A549 (cell line): ENCODE measurements around the gene SPATS2.

Experiments used
- BHLHE40 ChIP-seq: IDR thresholded peaks from 2 replicates; pipeline ENCODE4 v1.6.1; 2012; ENCODE audit warnings: low read depth, low read length, inconsistent platforms
- CBX8 ChIP-seq: fragments of 200-600 bp; sonication (generic); IDR thresholded peaks from 2 replicates; pipeline ENCODE4 v1.6.1; 2016
- CEBPB ChIP-seq, 2 experiments: fragments of >200 bp in 1 of 2; sonication (Bioruptor Twin) in 1 of 2; formaldehyde crosslinking in 1 of 2; IDR thresholded peaks; 2 replicates each; pipeline ENCODE4 v1.6.1; 2012 to 2016
- MAZ ChIP-seq: fragments of 150-350 bp; IDR thresholded peaks from 2 replicates; pipeline ENCODE4 v1.6.1; 2014; ENCODE audit warnings: antibody characterized with exemption, low read depth, low read length, borderline replicate concordance
- NR3C1 ChIP-seq: fragments of >200 bp; sonication (Bioruptor Twin); formaldehyde crosslinking; IDR thresholded peaks from 3 replicates; pipeline ENCODE4 v1.6.1; 2017
- RAD21 ChIP-seq, 2 experiments: fragments of >200 bp in 1 of 2; sonication (Bioruptor Twin) in 1 of 2; formaldehyde crosslinking in 1 of 2; IDR thresholded peaks in 1 of 2; conservative IDR thresholded peaks in 1 of 2; 2 replicates in 1 of 2; 3 replicates in 1 of 2; pipeline ENCODE4 v1.6.1; 2012 to 2018; ENCODE audit warnings: inconsistent platforms in 1 of 2
- RFX5 ChIP-seq: fragments of 450-650 bp; IDR thresholded peaks from 2 replicates; pipeline ENCODE4 v1.7.1; 2014; ENCODE audit warnings: antibody characterized with exemption, mild to moderate bottlenecking, moderate library complexity
- SMC3 ChIP-seq: fragments of >200 bp; sonication (Bioruptor Twin); formaldehyde crosslinking; IDR thresholded peaks from 3 replicates; pipeline ENCODE4 v1.6.1; 2018; ENCODE audit warnings: inconsistent platforms
- TFCP2L1 ChIP-seq: fragments of 250-450 bp; sonication (Bioruptor Pico); IDR thresholded peaks from 2 replicates; pipeline ENCODE4 v1.5.0; 2021; ENCODE audit warnings: mild to moderate bottlenecking
- TF ChIP-seq, protein P1 (sequence below): fragments of >200 bp; sonication (Bioruptor Twin); formaldehyde crosslinking; IDR thresholded peaks from 3 replicates; pipeline ENCODE4 v1.5.1; 2016

DNA sequence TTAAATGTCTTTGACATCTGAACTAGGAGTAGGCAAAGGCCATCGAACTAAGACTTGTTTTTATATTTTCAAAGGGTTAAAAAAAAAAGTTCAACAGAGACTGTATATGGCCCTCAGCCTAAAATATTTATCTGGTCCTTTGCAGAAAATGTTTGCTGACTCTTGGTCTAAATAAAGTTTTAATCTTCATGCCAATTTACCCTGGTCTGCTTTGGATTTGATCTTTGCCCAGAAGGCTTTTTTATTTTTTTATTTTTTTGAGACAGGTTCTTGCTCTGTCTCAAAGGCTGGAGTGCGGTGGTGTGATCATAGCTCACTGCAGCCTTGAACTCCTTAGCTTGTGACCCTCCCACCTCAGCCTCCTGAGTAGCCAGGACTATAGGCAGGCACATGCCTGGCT, 47.1 kb downstream of the SPATS2 start:
- TF ChIP-seq, protein P1, sequence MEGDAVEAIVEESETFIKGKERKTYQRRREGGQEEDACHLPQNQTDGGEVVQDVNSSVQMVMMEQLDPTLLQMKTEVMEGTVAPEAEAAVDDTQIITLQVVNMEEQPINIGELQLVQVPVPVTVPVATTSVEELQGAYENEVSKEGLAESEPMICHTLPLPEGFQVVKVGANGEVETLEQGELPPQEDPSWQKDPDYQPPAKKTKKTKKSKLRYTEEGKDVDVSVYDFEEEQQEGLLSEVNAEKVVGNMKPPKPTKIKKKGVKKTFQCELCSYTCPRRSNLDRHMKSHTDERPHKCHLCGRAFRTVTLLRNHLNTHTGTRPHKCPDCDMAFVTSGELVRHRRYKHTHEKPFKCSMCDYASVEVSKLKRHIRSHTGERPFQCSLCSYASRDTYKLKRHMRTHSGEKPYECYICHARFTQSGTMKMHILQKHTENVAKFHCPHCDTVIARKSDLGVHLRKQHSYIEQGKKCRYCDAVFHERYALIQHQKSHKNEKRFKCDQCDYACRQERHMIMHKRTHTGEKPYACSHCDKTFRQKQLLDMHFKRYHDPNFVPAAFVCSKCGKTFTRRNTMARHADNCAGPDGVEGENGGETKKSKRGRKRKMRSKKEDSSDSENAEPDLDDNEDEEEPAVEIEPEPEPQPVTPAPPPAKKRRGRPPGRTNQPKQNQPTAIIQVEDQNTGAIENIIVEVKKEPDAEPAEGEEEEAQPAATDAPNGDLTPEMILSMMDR, result no peak
- TF ChIP-seq BHLHE40 (no peak), CBX8 (no peak), MAZ (no peak), RFX5 (no peak), NR3C1 (no peak), CEBPB (IDR thresholded peaks at IDR 0.05) (no peak), RAD21 (conservative IDR thresholded peaks at IDR 0.05 in 1 of 2, IDR thresholded peaks at IDR 0.05 in 1 of 2) (no peak), TFCP2L1 (CRISPR knock-in tag) (no peak), SMC3 (no peak)
